Measurements from ENCODE around the gene CFAP299. TPM values are rescaled to one million over a fixed set of nuclear protein-coding genes. Genes with fewer than 3 reads are reported as not detected.

Gene CFAP299
- total RNA-seq, 1 experiment from 2014 or later, result not detected

GRCh38 chr4:80465238-80465637, 129.7 kb downstream of the CFAP299 start:
- CTCF ChIA-PET, result no interaction called here

GRCh38 chr4:80465736-80466135, 130.2 kb downstream of the CFAP299 start:
- intact Hi-C loops (cut with micrococcal nuclease; ENCODE audit: unreplicated experiment), result no loop called here
- TF ChIP-seq CTCF (conservative IDR thresholded peaks at IDR 0.05) (no peak), EZH2 (IDR thresholded peaks at IDR 0.05; ENCODE audit: low read depth) (no peak)
- 0 out of 2 replicates have a peak, but pooled peaks cover 4% of the 10 kb centered on the region for H3F3A ChIP-seq (ENCODE audit: insufficient read depth, low read depth)
- H3K27ac ChIP-seq, result no peak overlapping the region
- H2AFZ ChIP-seq, result no peak overlapping the region
- no peaks in the 10 kb centered on the region for H3K9me2 ChIP-seq (ENCODE audit: insufficient read depth)
- peaks cover 17% of the 10 kb centered on the region for H3K4me1 ChIP-seq (replicated peaks; ENCODE audit: insufficient read depth)
- no peaks in the 10 kb centered on the region for H3K27me3 ChIP-seq (ENCODE audit: insufficient read depth, low read depth)
- CTCF ChIA-PET, result no interaction called here
- H3K79me2 ChIP-seq (ENCODE audit: low read depth), result no peaks in the 10 kb centered on the region
- H3K4me2 ChIP-seq, result no peak overlapping the region
- H3K9me3 ChIP-seq (ENCODE audit: insufficient read depth, low read depth), result peaks cover 2% of the 10 kb centered on the region; the same call in 1 of the 2 replicates
- H3K4me3 ChIP-seq, result no peak overlapping the region
- no peaks in the 10 kb centered on the region for H4K20me1 ChIP-seq (ENCODE audit: insufficient read depth)
- H3K36me3 ChIP-seq (ENCODE audit: low read depth), result no peaks in the 10 kb centered on the region
- POLR2A ChIA-PET (ENCODE audit: unreplicated experiment), result no interaction called here
- DNase-seq, result no peak
- no TSS peak for BruUV-seq (replicated peaks)

More at GRCh38 chr4:80465238-80465637, 129.7 kb downstream of the CFAP299 start:
- H3K79me2 ChIP-seq (ENCODE audit: low read depth), result no peaks in the 10 kb centered on the region
- no peak overlapping the region for H3K27ac ChIP-seq
- no peaks in the 10 kb centered on the region for H3K9me2 ChIP-seq (ENCODE audit: insufficient read depth)
- H4K20me1 ChIP-seq (ENCODE audit: insufficient read depth), result no peaks in the 10 kb centered on the region
- DNase-seq, result peak in 1 of 2 experiments; percentile 3
- POLR2A ChIA-PET (ENCODE audit: unreplicated experiment), result no interaction called here
- intact Hi-C loops (cut with micrococcal nuclease; ENCODE audit: unreplicated experiment), result no loop called here
- 0 out of 2 replicates have a peak, but pooled peaks cover 4% of the 10 kb centered on the region for H3F3A ChIP-seq (ENCODE audit: insufficient read depth, low read depth)
- no peak overlapping the region for H3K4me3 ChIP-seq
- BruUV-seq (replicated peaks), result no TSS peak
- TF ChIP-seq CTCF (conservative IDR thresholded peaks at IDR 0.05) (no peak), EZH2 (IDR thresholded peaks at IDR 0.05; ENCODE audit: low read depth) (no peak)
- peaks cover 5% of the 10 kb centered on the region; the same call in 1 of the 2 replicates for H3K9me3 ChIP-seq (ENCODE audit: insufficient read depth, low read depth)
- H2AFZ ChIP-seq, result no peak overlapping the region
- no peaks in the 10 kb centered on the region for H3K36me3 ChIP-seq (ENCODE audit: low read depth)
- no peak overlapping the region for H3K4me2 ChIP-seq
- H3K27me3 ChIP-seq (ENCODE audit: insufficient read depth, low read depth), result no peaks in the 10 kb centered on the region
- peaks cover 18% of the 10 kb centered on the region for H3K4me1 ChIP-seq (replicated peaks; ENCODE audit: insufficient read depth)

GRCh38 chr4:80466618-80467017, 131.1 kb downstream of the CFAP299 start:
- Histone ChIP-seq H3K9me3 (ENCODE audit: insufficient read depth, low read depth) (no peaks in the 10 kb centered on the region; the same call in 1 of the 2 replicates), H3K79me2 (ENCODE audit: low read depth) (no peaks in the 10 kb centered on the region), H3K27ac (no peak overlapping the region), H3F3A (ENCODE audit: insufficient read depth, low read depth) (0 out of 2 replicates have a peak, but pooled peaks cover 3% of the 10 kb centered on the region), H3K9me2 (ENCODE audit: insufficient read depth) (no peaks in the 10 kb centered on the region), H3K4me2 (no peak overlapping the region), H3K27me3 (ENCODE audit: insufficient read depth, low read depth) (no peaks in the 10 kb centered on the region), H3K36me3 (ENCODE audit: low read depth) (no peaks in the 10 kb centered on the region), H2AFZ (no peak overlapping the region), H3K4me3 (no peak overlapping the region), H4K20me1 (ENCODE audit: insufficient read depth) (no peaks in the 10 kb centered on the region), H3K4me1 (replicated peaks; ENCODE audit: insufficient read depth) (peaks cover 8% of the 10 kb centered on the region)
- intact Hi-C loops (cut with micrococcal nuclease; ENCODE audit: unreplicated experiment), result no loop called here
- DNase-seq, result no peak
- ChIA-PET CTCF (no interaction called here), POLR2A (ENCODE audit: unreplicated experiment) (no interaction called here)
- TF ChIP-seq EZH2 (IDR thresholded peaks at IDR 0.05; ENCODE audit: low read depth) (no peak), CTCF (conservative IDR thresholded peaks at IDR 0.05) (no peak)
- BruUV-seq (replicated peaks), result no TSS peak
